ENCODE data around the gene SDHD. TPM values are rescaled to one million over a fixed set of nuclear protein-coding genes. Genes with fewer than 3 reads are reported as not detected.

SDHD gene
- total and polyA plus RNA-seq, 2 donors (not counting 1 experiment from before 2014, with no cell fraction given), result 43.0 to 57.7 TPM

DNA sequence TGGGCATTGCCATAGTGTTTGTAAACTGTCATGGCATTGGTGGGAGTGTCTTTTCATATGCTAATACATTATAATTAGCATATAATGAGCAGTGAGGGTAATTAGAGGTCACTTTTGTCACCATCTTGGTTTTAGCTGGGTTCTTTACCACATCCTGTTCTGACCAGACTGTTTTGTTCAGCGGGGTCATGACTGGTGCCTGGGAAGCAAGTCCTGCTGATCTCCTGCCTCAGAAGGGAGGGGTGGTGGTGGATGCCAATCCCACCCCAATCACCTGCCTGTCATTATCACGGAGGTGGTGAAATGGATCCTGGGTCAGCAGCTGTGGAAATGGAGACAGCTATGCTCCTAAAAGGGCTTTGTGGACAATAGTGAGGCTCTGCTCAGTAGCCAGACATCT is 46.1 kb downstream of the SDHD start:
- DNase-seq (no peak), ATAC-seq (ENCODE audit: low read depth) (no peak)
- TF ChIP-seq, protein P1, sequence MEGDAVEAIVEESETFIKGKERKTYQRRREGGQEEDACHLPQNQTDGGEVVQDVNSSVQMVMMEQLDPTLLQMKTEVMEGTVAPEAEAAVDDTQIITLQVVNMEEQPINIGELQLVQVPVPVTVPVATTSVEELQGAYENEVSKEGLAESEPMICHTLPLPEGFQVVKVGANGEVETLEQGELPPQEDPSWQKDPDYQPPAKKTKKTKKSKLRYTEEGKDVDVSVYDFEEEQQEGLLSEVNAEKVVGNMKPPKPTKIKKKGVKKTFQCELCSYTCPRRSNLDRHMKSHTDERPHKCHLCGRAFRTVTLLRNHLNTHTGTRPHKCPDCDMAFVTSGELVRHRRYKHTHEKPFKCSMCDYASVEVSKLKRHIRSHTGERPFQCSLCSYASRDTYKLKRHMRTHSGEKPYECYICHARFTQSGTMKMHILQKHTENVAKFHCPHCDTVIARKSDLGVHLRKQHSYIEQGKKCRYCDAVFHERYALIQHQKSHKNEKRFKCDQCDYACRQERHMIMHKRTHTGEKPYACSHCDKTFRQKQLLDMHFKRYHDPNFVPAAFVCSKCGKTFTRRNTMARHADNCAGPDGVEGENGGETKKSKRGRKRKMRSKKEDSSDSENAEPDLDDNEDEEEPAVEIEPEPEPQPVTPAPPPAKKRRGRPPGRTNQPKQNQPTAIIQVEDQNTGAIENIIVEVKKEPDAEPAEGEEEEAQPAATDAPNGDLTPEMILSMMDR (IDR thresholded peaks at IDR 0.05), result no peak
- TF ChIP-seq EZH2 (IDR thresholded peaks at IDR 0.05; ENCODE audit: borderline replicate concordance, insufficient read depth, low read depth, low read length, poor library complexity, severe bottlenecking), result no peak
- ChIA-PET CTCF (interaction anchor here (0.5 kb wide), 1 partner anchor 147 kb away, joined by 3 read pairs; no protein-coding TSS in a partner anchor), POLR2A (no interaction called here)
- Mint-ChIP-seq H3K9me3 (ENCODE audit: insufficient read depth) (no peaks in the 10 kb centered on the region), H3K27me3 (no peaks in the 10 kb centered on the region), H3K4me3 (no peak overlapping the region), H3K27ac (no peak overlapping the region), H3K4me1 (no peaks in the 10 kb centered on the region)
- Histone ChIP-seq H3K9ac (ENCODE audit: low read length) (no peak overlapping the region), H3K27me3 (replicated peaks in 1 of 4; ENCODE audit: control extremely low read depth in 1 of 4, control insufficient read depth in 3 of 4, insufficient read depth in 4 of 4, low read length in 3 of 4) (no peaks in the 10 kb centered on the region), H3K27ac (ENCODE audit: low read length in 2 of 2) (no peak overlapping the region), H3K79me2 (ENCODE audit: control insufficient read depth, insufficient read depth, low read length) (no peaks in the 10 kb centered on the region), H3K4me2 (replicated peaks; ENCODE audit: low read depth, low read length, poor library complexity, severe bottlenecking) (no peak overlapping the region), H3K4me1 (ENCODE audit: control insufficient read depth in 2 of 2, insufficient read depth in 2 of 2, low read length in 2 of 2) (no peaks in the 10 kb centered on the region), H3K4me3 (ENCODE audit: control extremely low read depth in 1 of 5, extremely low read depth in 1 of 5, insufficient read depth in 1 of 5, low read depth in 2 of 5, low read length in 4 of 5) (no peak overlapping the region), H2AFZ (ENCODE audit: insufficient read depth, low read depth, low read length, poor library complexity, severe bottlenecking) (no peak overlapping the region), H3K9me3 (ENCODE audit: control extremely low read depth in 1 of 3, control insufficient read depth in 2 of 3, insufficient read depth in 1 of 3, low read length in 2 of 3) (no peaks in the 10 kb centered on the region), H4K20me1 (ENCODE audit: control insufficient read depth, insufficient read depth, low read length, poor library complexity, severe bottlenecking) (no peaks in the 10 kb centered on the region), H3K36me3 (replicated peaks in 1 of 2; ENCODE audit: control extremely low read depth in 1 of 2, control insufficient read depth in 1 of 2, extremely low read depth in 1 of 2, insufficient read depth in 2 of 2, low read length in 1 of 2) (no peaks in the 10 kb centered on the region)
- intact Hi-C loops (cut with micrococcal nuclease), result no loop called here
- WGBS (ENCODE audit: insufficient coverage), result no CpG with 5 or more reads among the region's 2 CpGs

DNA sequence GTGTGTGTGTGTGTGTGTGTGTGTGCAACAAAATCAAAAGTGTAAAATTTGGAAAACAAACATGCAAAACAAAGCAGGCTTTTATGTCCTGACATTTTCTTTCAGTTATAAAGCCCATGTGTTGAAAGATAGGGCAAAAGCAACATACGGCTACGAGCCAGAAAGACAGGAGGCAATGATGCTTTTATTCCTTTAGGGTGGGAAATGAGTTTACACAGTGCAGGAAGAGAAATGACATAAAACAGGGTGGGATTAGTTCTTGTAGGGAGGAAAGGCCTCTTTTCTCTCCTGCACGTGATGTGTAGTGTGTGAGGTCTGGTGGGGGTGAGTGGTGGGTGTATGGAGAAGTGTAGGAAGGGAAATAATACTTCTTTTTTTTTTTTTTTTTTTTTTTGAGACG is 47.8 kb downstream of the SDHD start:
- no peak overlapping the region for H3K4me3 Mint-ChIP-seq
- no peak overlapping the region for H3K4me2 ChIP-seq (replicated peaks; ENCODE audit: low read depth, low read length, poor library complexity, severe bottlenecking)
- ATAC-seq (ENCODE audit: low read depth) (no peak), DNase-seq (no peak)
- H3K9me3 Mint-ChIP-seq (ENCODE audit: insufficient read depth), result no peaks in the 10 kb centered on the region
- H3K27me3 ChIP-seq (replicated peaks in 1 of 4; ENCODE audit: control extremely low read depth in 1 of 4, control insufficient read depth in 3 of 4, insufficient read depth in 4 of 4, low read length in 3 of 4), result no peaks in the 10 kb centered on the region
- no peaks in the 10 kb centered on the region for H3K36me3 ChIP-seq (replicated peaks in 1 of 2; ENCODE audit: control extremely low read depth in 1 of 2, control insufficient read depth in 1 of 2, extremely low read depth in 1 of 2, insufficient read depth in 2 of 2, low read length in 1 of 2)
- H3K27ac ChIP-seq (ENCODE audit: low read length in 2 of 2), result no peak overlapping the region
- H3K27ac Mint-ChIP-seq, result no peak overlapping the region
- H3K9ac ChIP-seq (ENCODE audit: low read length), result no peak overlapping the region
- no peaks in the 10 kb centered on the region for H3K79me2 ChIP-seq (ENCODE audit: control insufficient read depth, insufficient read depth, low read length)
- TF ChIP-seq EZH2 (IDR thresholded peaks at IDR 0.05; ENCODE audit: borderline replicate concordance, insufficient read depth, low read depth, low read length, poor library complexity, severe bottlenecking), result no peak
- TF ChIP-seq, protein P1 (IDR thresholded peaks at IDR 0.05), result no peak
- no peaks in the 10 kb centered on the region for H3K4me1 Mint-ChIP-seq
- no peaks in the 10 kb centered on the region for H4K20me1 ChIP-seq (ENCODE audit: control insufficient read depth, insufficient read depth, low read length, poor library complexity, severe bottlenecking)
- H3K4me3 ChIP-seq (ENCODE audit: control extremely low read depth in 1 of 5, extremely low read depth in 1 of 5, insufficient read depth in 1 of 5, low read depth in 2 of 5, low read length in 4 of 5), result no peak overlapping the region
- ChIA-PET CTCF (no interaction called here), POLR2A (no interaction called here)
- H3K4me1 ChIP-seq (ENCODE audit: control insufficient read depth in 2 of 2, insufficient read depth in 2 of 2, low read length in 2 of 2), result no peaks in the 10 kb centered on the region
- 100% methylated on average over 2 of the region's 4 CpGs for WGBS (ENCODE audit: insufficient coverage)
- H3K9me3 ChIP-seq (ENCODE audit: control extremely low read depth in 1 of 3, control insufficient read depth in 2 of 3, insufficient read depth in 1 of 3, low read length in 2 of 3), result no peaks in the 10 kb centered on the region
- no peaks in the 10 kb centered on the region for H3K27me3 Mint-ChIP-seq
- intact Hi-C loops (cut with micrococcal nuclease), result no loop called here
- no peak overlapping the region for H2AFZ ChIP-seq (ENCODE audit: insufficient read depth, low read depth, low read length, poor library complexity, severe bottlenecking)
